ENCODE measurements around the gene GNAQ. TPM values are rescaled to one million over a fixed set of nuclear protein-coding genes. Genes with fewer than 3 reads are reported as not detected.
A peak's percentile ranks its signal among the peaks of the same experiment; 100 is the strongest.

The GNAQ gene
- total RNA-seq, 1 donor from 2014 or later, result 64.9 TPM

- no peaks in the 10 kb centered on the region for H3K9me3 Mint-ChIP-seq (ENCODE audit: low read depth)
- H3K4me1 Mint-ChIP-seq (ENCODE audit: low read depth), result peaks cover 30% of the 10 kb centered on the region
- no peak overlapping the region for H3K27ac Mint-ChIP-seq
- no peaks in the 10 kb centered on the region for H3K27me3 Mint-ChIP-seq
- DNase-seq (ENCODE audit: low spot score, unreplicated experiment), result no peak
- no peak overlapping the region for H3K4me3 Mint-ChIP-seq (ENCODE audit: low read depth)
- TF ChIP-seq CTCF (IDR thresholded peaks at IDR 0.05; ENCODE audit: unreplicated experiment), result no peak
- peaks cover 4% of the 10 kb centered on the region for H3K36me3 Mint-ChIP-seq (ENCODE audit: insufficient read depth)
These were observed 21.2 kb downstream of the GNAQ start for GRCh38 chr9:78010445-78010844.

DNA sequence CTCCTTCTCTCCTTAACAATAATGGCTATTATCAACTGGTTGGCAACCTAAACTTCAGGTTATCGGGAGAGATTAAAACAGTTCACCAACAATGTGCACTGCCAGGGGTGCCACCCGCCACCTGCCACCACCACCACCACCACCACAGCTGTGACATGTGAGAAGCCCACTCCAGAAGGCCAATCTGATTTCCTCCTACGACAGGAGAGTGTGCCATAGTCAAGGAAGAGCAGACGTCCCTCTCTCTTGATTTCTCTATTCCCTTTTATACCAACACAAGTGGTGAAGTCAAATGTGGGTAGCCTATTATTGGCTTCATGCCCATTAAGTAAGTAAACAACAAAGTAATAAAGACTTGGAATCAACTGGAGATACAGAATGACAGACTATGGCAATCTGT is 22.4 kb downstream of the GNAQ start:
- peaks cover 34% of the 10 kb centered on the region for H3K4me1 Mint-ChIP-seq (ENCODE audit: low read depth)
- H3K36me3 Mint-ChIP-seq (ENCODE audit: insufficient read depth), result peaks cover 8% of the 10 kb centered on the region
- TF ChIP-seq CTCF (IDR thresholded peaks at IDR 0.05; ENCODE audit: unreplicated experiment), result no peak
- no peak overlapping the region for H3K27ac Mint-ChIP-seq
- no peaks in the 10 kb centered on the region for H3K27me3 Mint-ChIP-seq
- no peak for DNase-seq (ENCODE audit: low spot score, unreplicated experiment)
- H3K9me3 Mint-ChIP-seq (ENCODE audit: low read depth), result peaks cover 5% of the 10 kb centered on the region
- H3K4me3 Mint-ChIP-seq (ENCODE audit: low read depth), result no peak overlapping the region

DNA sequence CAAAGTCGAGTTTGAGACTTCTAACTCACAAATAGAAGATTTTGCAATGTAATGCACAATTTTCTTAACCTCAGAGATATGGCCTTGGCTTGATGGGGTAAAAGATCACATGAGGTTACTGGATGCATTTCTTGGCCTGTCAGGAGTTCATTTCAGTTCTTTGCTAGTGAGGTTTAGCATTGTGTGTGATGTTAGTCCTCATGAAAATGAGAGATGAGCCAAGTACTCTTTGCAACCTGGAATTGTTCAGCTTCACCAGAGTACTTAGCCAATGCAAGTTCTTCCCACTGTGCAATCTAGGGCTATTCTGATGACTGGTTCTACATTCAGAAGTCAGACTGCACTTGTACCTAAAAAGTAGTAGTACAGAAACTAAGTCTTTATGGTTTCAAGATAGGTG is 24.9 kb downstream of the GNAQ start:
- Mint-ChIP-seq H3K36me3 (ENCODE audit: insufficient read depth) (peaks cover 5% of the 10 kb centered on the region), H3K4me1 (ENCODE audit: low read depth) (peaks cover 43% of the 10 kb centered on the region)
- no peak for DNase-seq (ENCODE audit: low spot score, unreplicated experiment)

DNA sequence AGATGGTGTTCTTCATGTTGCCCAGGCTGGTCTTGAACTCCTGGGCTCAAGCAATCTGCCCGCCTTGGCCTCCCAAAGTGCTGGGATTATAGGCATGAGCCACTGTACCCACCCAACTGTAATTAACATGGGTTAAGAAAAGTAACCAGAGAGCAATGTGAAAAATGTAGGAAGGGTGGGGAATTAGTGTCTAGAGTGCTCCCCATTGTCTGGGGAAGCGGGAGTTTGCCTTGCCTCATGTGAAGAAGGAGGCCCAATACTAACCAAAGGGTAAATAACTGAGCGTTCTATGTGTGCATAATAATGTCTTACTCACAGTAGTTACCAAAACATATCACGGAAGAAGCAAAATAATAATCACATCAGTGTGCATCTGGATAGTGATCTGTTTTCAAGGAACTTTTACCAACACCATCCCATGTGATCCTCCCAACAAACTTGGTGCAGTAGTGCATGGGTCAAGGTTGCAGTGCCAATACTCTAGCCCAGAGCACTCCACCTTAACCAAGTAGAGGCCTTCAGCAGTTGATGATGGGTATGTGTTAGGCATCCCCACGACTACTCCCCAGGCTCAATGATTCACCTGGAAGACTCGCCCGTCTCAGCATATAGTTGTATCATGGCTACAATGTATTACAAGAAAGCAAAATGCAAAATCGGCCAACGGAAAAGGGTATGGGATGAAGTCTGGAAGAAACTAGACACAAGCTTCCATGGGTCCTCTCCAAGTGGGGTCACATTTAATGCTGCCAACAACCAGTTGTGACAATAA is 26.2 kb downstream of the GNAQ start:
- H3K9me3 Mint-ChIP-seq (ENCODE audit: low read depth), result peaks cover 5% of the 10 kb centered on the region
- H3K4me3 Mint-ChIP-seq (ENCODE audit: low read depth), result no peak overlapping the region
- peaks cover 4% of the 10 kb centered on the region for H3K36me3 Mint-ChIP-seq (ENCODE audit: insufficient read depth)
- H3K4me1 Mint-ChIP-seq (ENCODE audit: low read depth), result peaks cover 35% of the 10 kb centered on the region
- H3K27ac Mint-ChIP-seq, result no peak overlapping the region
- no peak for TF ChIP-seq CTCF (IDR thresholded peaks at IDR 0.05; ENCODE audit: unreplicated experiment)
- no peak for DNase-seq (ENCODE audit: low spot score, unreplicated experiment)
- no peaks in the 10 kb centered on the region for H3K27me3 Mint-ChIP-seq

More for the DNA sequence above, 24.9 kb downstream of the GNAQ start:
- no peak for TF ChIP-seq CTCF (IDR thresholded peaks at IDR 0.05; ENCODE audit: unreplicated experiment)
- no peak overlapping the region for H3K4me3 Mint-ChIP-seq (ENCODE audit: low read depth)
- no peak overlapping the region for H3K27ac Mint-ChIP-seq
- peaks cover 5% of the 10 kb centered on the region for H3K9me3 Mint-ChIP-seq (ENCODE audit: low read depth)
- no peaks in the 10 kb centered on the region for H3K27me3 Mint-ChIP-seq

GRCh38 chr9:78004478-78005229 is 27.0 kb downstream of the GNAQ start:
- no peak overlapping the region for H3K4me3 Mint-ChIP-seq (ENCODE audit: low read depth)
- H3K4me1 Mint-ChIP-seq (ENCODE audit: low read depth), result peaks cover 33% of the 10 kb centered on the region
- DNase-seq (ENCODE audit: low spot score, unreplicated experiment), result no peak

More at GRCh38 chr9:78004478-78005229, 27.0 kb downstream of the GNAQ start:
- H3K27me3 Mint-ChIP-seq, result no peaks in the 10 kb centered on the region
- peak; percentile 47 for TF ChIP-seq CTCF (IDR thresholded peaks at IDR 0.05; ENCODE audit: unreplicated experiment)
- H3K9me3 Mint-ChIP-seq (ENCODE audit: low read depth), result peaks cover 5% of the 10 kb centered on the region
- H3K27ac Mint-ChIP-seq, result peak overlapping the region; percentile 0
- peaks cover 4% of the 10 kb centered on the region for H3K36me3 Mint-ChIP-seq (ENCODE audit: insufficient read depth)

All from progenitor cell of endocrine pancreas (in vitro differentiated cells).